ENCODE measurements around the gene MRPL42.
"Not testable (repeated sequence)": the region's sequence is repeated elsewhere in the genome, so short reads cannot be mapped to it uniquely, and the experiment has no call there.

Gene MRPL42

DNA sequence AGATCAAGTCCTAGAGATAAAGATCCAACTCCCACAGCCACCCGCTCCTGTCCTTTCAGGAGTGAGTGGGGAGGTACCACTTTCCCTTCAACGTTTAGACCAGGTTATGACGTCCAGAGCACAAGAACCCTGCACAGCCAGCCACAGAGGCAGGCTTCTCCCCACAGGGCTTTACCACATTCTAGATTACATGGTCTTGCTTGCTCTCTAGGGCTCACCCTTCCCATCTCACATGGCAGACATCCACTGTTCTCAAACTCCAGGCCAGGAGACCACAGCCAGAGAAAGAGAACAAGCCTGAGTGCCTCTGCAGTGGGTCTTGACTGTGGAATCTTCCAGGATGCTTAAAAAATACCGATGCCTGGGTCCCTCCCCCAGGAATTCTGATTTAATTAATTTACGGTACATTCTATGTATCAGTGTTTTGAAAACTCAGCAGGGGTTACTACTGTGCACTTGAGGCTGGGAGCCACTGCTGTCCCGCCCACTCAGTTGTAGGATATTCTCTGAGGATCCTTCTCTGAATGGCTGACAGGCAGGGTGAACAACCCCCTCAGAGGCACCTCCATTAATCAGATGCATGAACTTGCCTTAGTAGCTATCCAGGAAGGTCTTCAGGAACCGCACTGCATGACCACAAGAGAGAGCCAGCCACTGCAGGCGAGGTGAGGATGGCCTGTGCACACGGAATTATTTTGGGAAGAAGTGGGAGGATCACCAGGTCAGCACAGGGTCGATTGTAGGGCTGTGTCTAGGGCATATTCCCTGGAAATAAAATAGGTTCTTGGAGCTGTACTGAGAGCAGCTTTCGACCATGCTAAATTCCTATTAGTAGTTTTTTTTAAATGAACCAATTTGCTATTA is 83.7 kb downstream of the MRPL42 start:
- no peak for DNase-seq

DNA sequence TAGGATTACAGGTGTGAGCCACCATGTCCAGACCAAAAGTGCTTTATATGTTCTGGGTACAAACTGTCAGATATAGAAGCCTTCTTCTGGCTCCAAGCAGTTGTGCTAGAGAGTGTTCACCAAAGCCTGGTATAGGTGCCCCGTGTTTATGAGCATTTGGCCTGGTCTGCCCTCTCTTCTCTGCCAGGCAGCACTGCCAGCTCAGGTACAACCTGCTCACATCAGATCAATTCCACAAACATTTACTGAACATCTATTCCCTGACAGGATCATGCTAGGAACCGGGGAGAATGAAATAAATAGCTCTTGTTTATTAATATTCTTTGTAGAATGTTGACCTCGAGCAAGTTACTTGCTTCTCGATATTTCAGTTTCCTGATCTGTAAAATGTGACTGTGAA is 85.1 kb downstream of the MRPL42 start:
- no peak for DNase-seq

DNA sequence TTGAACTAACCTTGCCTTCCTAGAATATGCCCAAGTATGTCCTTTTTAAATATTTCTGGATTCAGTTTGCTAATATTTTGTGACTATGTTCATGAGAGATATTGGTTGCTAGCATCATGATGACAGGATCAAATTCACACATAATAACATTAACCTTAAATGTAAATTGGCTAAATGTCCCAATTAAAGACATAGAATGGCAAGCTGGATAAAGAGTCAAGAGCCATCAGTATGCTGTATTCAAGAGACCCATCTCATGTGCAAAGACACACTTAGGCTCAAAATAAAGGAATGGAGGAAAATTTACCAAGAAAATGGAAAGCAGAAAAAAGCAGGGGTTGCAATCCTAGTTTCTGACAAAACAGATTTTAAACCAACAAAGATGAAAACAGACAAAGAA is 90.6 kb downstream of the MRPL42 start:
- DNase-seq: not testable (repeated sequence)

DNA sequence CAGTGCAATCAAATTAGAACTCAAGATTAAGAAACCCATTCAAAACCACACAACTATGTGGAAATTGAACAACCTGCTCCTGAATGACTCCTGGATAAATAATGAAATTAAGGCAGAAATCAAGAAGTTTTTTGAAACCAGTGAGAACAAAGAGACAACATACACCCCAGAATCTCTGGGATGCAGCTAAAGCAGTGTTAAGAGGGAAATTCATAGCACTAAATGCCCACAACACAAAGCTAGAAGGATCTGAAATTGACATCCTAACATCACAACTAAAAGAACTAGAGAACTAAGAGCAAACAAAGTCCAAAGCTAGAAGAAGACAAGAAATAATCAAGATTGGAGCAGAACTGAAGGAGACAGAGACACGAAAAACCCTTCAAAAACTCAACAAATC is 91.4 kb downstream of the MRPL42 start:
- DNase-seq: not testable (repeated sequence)

DNA sequence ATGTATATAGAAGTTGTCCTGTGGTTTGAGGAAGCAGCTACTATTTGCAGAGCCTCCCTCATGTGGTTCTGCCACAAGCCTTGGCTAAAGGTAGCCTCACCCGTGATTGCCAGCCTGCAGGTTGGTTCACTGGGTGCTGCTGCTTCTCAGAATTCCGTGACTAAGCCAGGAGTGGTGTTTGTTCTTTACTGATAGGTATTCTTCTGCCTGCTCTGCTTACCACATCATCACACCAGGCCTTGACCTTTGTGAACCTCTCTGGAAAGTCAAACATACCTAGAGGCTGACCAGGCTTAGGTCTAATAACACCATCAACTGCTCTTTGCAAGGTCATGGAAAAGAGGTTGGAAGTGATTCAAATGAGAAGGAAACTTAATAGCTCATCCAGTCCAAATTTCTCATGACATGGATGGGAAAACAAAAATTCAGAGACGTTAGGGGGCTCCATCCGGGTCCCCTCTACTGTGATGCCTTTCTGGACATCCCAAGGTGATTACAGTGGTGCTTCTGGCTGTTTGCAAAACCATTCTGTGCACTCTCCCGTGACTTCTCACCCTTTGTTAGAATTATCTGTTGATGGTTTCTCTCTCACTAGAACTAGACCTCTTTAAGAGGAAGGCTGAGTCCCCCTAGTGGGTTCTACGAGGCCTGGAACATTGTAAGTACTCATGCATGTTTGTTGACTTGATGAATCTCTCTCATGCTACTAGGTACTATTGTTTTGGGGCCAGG is 96.7 kb downstream of the MRPL42 start:
- DNase-seq: peak; percentile 42

DNA sequence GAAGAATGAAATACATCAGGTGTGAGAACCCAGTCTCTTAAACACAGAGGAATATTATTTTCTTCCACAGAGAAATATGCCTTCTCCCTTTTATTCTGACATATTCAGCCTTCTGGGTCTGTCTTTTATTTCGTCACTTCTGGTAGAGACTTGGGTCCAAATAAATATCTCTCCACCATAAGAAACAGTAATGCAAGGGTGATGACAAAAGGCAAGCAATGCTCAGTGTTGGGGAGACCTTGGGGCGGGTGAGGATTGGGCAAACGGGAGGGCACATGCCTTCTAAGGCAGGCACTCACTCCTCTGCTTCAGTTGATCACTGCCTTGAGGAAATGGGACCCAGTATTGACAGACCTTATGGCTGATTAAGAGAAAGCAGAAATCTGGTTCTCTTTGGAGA is 98.4 kb downstream of the MRPL42 start:
- DNase-seq: no peak
